SK-N-MC (cell line): ENCODE measurements around the gene LHFPL2.

Experiments used
- EZH2 ChIP-seq: fragments of 200-600 bp; sonication (generic); IDR thresholded peaks from one replicate; pipeline ENCODE4 v1.6.1; 2017; ENCODE audit warnings: antibody characterized with exemption
- POLR2AphosphoS5 ChIP-seq: IDR thresholded peaks from 2 replicates; pipeline ENCODE4 v1.6.1; 2012; ENCODE audit warnings: mild to moderate bottlenecking, low read depth, low read length, borderline replicate concordance

- TF ChIP-seq EZH2, result no peak
- TF ChIP-seq POLR2AphosphoS5, result no peak
Observed at GRCh38 chr5:78666041-78666444, 17.5 kb upstream of the LHFPL2 start.
